Adipose tissue (tissue), 3 donors: ENCODE data around the gene ESPN. TPM values are rescaled to one million over a fixed set of nuclear protein-coding genes. Genes with fewer than 3 reads are reported as not detected.

Source experiments
- H3K27ac ChIP-seq: one replicate; pipeline ENCODE4 v1.5.1; 2013; ENCODE audit warnings: low read depth, low read length
- WGBS, 3 donors: extraction: QIAGEN DNeasy Blood & Tissue Kit; methylation state at CpG; one replicate each; pipeline ENCODE4 v1.1.7; 2013; 5-methylcytosine and 5-hydroxymethylcytosine counted together
- polyA plus RNA-seq, 3 donors: library from polyadenylated mRNA; stranded (reverse); fragments of 200-250 nt; gene quantifications; one replicate each; pipeline ENCODE4 v1.2.3, GENCODE V29; 2013
- donor health status: healthy with polysubstance abuse.
- donor health status: Bipolar disorder and iron deficiency.
- donor health status: healthy.

Gene ESPN
- polyA plus RNA-seq, 3 donors = 0.20 to 1.2 (median 0.28) TPM

GRCh38 chr1:6401673-6402072, 22.9 kb upstream of the ESPN start:
- H3K27ac ChIP-seq = no peak overlapping the region
- 49 to 65% (median 54%) methylated on average over 6 of the region's 6 CpGs for WGBS, 3 donors

- H3K27ac ChIP-seq = no peak overlapping the region
- 81 to 82% (median 82%) methylated on average over 6 of the region's 6 CpGs for WGBS, 3 donors
Measured at GRCh38 chr1:6408023-6408422, 16.6 kb upstream of the ESPN start.

- WGBS, 3 donors = 87 to 93% (median 89%) methylated on average over 4 of the region's 4 CpGs
- H3K27ac ChIP-seq = no peak overlapping the region
Measured at GRCh38 chr1:6409053-6409452, 15.5 kb upstream of the ESPN start.

GRCh38 chr1:6409733-6410132, 14.8 kb upstream of the ESPN start:
- 85 to 93% (median 93%) methylated on average over 6 of the region's 6 CpGs for WGBS, 3 donors

GRCh38 chr1:6410248-6410893, 14.2 kb upstream of the ESPN start:
- WGBS, 3 donors = 83 to 90% (median 85%) methylated on average over 13 of the region's 13 CpGs

More at GRCh38 chr1:6409733-6410132, 14.8 kb upstream of the ESPN start:
- H3K27ac ChIP-seq = no peak overlapping the region

GRCh38 chr1:6412896-6413295, 11.7 kb upstream of the ESPN start:
- no peak overlapping the region for H3K27ac ChIP-seq
- 47 to 61% (median 60%) methylated on average over 6 of the region's 6 CpGs for WGBS, 3 donors

More at GRCh38 chr1:6410248-6410893, 14.2 kb upstream of the ESPN start:
- H3K27ac ChIP-seq = no peak overlapping the region

GRCh38 chr1:6414443-6414844, 10.1 kb upstream of the ESPN start:
- H3K27ac ChIP-seq = no peak overlapping the region
- 4 to 6% (median 5%) methylated on average over 15 of the region's 15 CpGs for WGBS, 3 donors

GRCh38 chr1:6414881-6415626, 9.5 kb upstream of the ESPN start:
- 46 to 60% (median 55%) methylated on average over 17 of the region's 17 CpGs for WGBS, 3 donors

GRCh38 chr1:6416295-6416656, 8.3 kb upstream of the ESPN start:
- WGBS, 3 donors = 66 to 77% (median 70%) methylated on average over 8 of the region's 8 CpGs
- no peak overlapping the region for H3K27ac ChIP-seq

More at GRCh38 chr1:6414881-6415626, 9.5 kb upstream of the ESPN start:
- H3K27ac ChIP-seq = no peak overlapping the region

GRCh38 chr1:6416906-6417305, 7.7 kb upstream of the ESPN start:
- 81 to 86% (median 84%) methylated on average over 5 of the region's 5 CpGs for WGBS, 3 donors
- no peak overlapping the region for H3K27ac ChIP-seq

GRCh38 chr1:6417961-6418667, 6.5 kb upstream of the ESPN start:
- H3K27ac ChIP-seq = no peak overlapping the region
- WGBS, 3 donors = 57 to 64% (median 61%) methylated on average over 8 of the region's 8 CpGs

GRCh38 chr1:6418668-6419396, 5.7 kb upstream of the ESPN start:
- WGBS, 3 donors = 5 to 8% (median 7%) methylated on average over 47 to 69 of the region's 69 CpGs
- no peak overlapping the region for H3K27ac ChIP-seq

GRCh38 chr1:6419397-6419803, 5.2 kb upstream of the ESPN start:
- no peak overlapping the region for H3K27ac ChIP-seq
- WGBS, 3 donors = 1 to 3% (median 2%) methylated on average over 28 to 48 of the region's 48 CpGs

GRCh38 chr1:6419804-6420453, 4.6 kb upstream of the ESPN start, which contains the start of gene HES2:
TSS of gene HES2 (minus strand) at chr1:6419919. CDS start at chr1:6419820, 99 bp downstream.
- 1% methylated on average over 39 to 62 of the region's 62 CpGs for WGBS, 3 donors
- H3K27ac ChIP-seq = no peak within 1 kb of the TSS

GRCh38 chr1:6420454-6421042, 4.0 kb upstream of the ESPN start:
- WGBS, 3 donors = 4 to 19% (median 9%) methylated on average over 44 of the region's 44 CpGs
- no peak overlapping the region for H3K27ac ChIP-seq

- WGBS, 3 donors = 60 to 72% (median 66%) methylated on average over 4 of the region's 4 CpGs
- no peak overlapping the region for H3K27ac ChIP-seq
Measured at GRCh38 chr1:6421266-6421665, 3.3 kb upstream of the ESPN start.

GRCh38 chr1:6423321-6423999, 1.1 kb upstream of the ESPN start:
- H3K27ac ChIP-seq = no peak overlapping the region
- 5 to 10% (median 6%) methylated on average over 23 to 24 of the region's 24 CpGs for WGBS, 3 donors
